Measurements from ENCODE around the gene BEAN1.

DNA sequence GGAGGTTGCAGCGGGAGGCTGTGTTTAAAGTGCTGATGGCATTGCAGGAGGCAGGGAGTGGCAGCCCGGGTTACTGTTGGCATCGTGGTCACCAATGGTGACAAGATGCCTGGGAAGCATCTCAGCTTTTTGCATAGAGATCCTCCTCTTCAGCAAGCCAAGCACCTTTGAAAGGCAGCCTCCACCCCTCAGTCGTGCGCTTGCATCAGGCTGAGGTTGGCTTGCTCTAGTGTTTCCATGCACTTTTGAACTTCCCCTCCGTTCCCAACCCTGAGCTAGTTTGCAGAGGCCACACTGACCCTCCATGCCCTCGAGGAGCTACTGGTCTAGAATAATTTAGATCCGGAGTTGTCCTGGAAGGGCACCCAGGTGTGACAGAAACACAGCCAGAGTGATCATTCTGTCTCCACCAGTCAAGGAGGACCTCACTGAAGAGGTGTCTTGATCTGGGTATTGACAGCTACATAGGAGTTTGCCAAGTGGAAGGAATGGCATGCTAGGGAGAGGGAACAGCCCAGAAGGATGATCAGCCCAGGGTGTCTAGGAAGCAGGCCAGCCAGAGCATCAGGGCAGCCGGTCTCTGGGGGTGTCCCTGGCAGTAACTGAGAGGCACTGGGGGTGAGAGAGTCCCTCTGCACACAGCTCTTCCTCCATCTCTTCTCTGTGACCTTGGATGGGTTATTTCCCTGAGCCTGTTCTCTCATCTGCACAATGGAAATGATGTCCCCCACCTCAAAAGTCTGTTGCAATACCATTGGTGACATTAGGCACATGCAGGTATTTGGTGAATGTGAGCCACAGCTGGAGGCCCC lies 7.7 kb downstream of the BEAN1 start:
- no peak for TF ChIP-seq EP300 (IDR thresholded peaks at IDR 0.05)
- TF ChIP-seq POLR2A (IDR thresholded peaks at IDR 0.05): no peak
- no peak for TF ChIP-seq POLR2AphosphoS5 (IDR thresholded peaks at IDR 0.05)
